Measurements from ENCODE around the gene ZBTB42. TPM values are rescaled to one million over a fixed set of nuclear protein-coding genes. Genes with fewer than 3 reads are reported as not detected.

ZBTB42 gene
- total RNA-seq, 1 donor from 2014 or later = 5.7 TPM

- TF ChIP-seq, protein P1, sequence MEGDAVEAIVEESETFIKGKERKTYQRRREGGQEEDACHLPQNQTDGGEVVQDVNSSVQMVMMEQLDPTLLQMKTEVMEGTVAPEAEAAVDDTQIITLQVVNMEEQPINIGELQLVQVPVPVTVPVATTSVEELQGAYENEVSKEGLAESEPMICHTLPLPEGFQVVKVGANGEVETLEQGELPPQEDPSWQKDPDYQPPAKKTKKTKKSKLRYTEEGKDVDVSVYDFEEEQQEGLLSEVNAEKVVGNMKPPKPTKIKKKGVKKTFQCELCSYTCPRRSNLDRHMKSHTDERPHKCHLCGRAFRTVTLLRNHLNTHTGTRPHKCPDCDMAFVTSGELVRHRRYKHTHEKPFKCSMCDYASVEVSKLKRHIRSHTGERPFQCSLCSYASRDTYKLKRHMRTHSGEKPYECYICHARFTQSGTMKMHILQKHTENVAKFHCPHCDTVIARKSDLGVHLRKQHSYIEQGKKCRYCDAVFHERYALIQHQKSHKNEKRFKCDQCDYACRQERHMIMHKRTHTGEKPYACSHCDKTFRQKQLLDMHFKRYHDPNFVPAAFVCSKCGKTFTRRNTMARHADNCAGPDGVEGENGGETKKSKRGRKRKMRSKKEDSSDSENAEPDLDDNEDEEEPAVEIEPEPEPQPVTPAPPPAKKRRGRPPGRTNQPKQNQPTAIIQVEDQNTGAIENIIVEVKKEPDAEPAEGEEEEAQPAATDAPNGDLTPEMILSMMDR (IDR thresholded peaks at IDR 0.05; ENCODE audit: borderline replicate concordance) = no peak
- H3K9me3 ChIP-seq (replicated peaks) = peaks cover 4% of the 10 kb centered on the region
- no peaks in the 10 kb centered on the region for H3K36me3 ChIP-seq
- intact Hi-C loops (cut with micrococcal nuclease) = no loop called here
- H3K4me3 ChIP-seq = no peak overlapping the region
- peaks cover 25% of the 10 kb centered on the region for H3K4me1 ChIP-seq
- H3K27me3 ChIP-seq (ENCODE audit: low read depth) = no peaks in the 10 kb centered on the region
- H3K27ac ChIP-seq (replicated peaks) = no peak overlapping the region
- no peak for DNase-seq
These were observed 21.2 kb downstream of the ZBTB42 start for GRCh38 chr14:104821971-104822608.

- no peak overlapping the region for H3K4me3 ChIP-seq
- no peak for DNase-seq
- no peaks in the 10 kb centered on the region for H3K27me3 ChIP-seq (ENCODE audit: low read depth)
- H3K4me1 ChIP-seq = peaks cover 27% of the 10 kb centered on the region
- intact Hi-C loops (cut with micrococcal nuclease) = no loop called here
- H3K36me3 ChIP-seq = no peaks in the 10 kb centered on the region
- TF ChIP-seq, protein P1 (IDR thresholded peaks at IDR 0.05; ENCODE audit: borderline replicate concordance) = no peak
- H3K27ac ChIP-seq (replicated peaks) = no peak overlapping the region
- H3K9me3 ChIP-seq (replicated peaks) = peaks cover 1% of the 10 kb centered on the region
These were observed 22.1 kb downstream of the ZBTB42 start for GRCh38 chr14:104822821-104823615.

GRCh38 chr14:104824353-104824997 lies 23.6 kb downstream of the ZBTB42 start:
- Histone ChIP-seq H3K27ac (replicated peaks) (no peak overlapping the region), H3K4me3 (no peak overlapping the region), H3K36me3 (no peaks in the 10 kb centered on the region), H3K4me1 (peaks cover 27% of the 10 kb centered on the region), H3K9me3 (replicated peaks) (no peaks in the 10 kb centered on the region), H3K27me3 (ENCODE audit: low read depth) (no peaks in the 10 kb centered on the region)
- intact Hi-C loops (cut with micrococcal nuclease) = no loop called here
- TF ChIP-seq, protein P1 (IDR thresholded peaks at IDR 0.05; ENCODE audit: borderline replicate concordance) = no peak
- DNase-seq = no peak

GRCh38 chr14:104826189-104826860 lies 25.4 kb downstream of the ZBTB42 start:
- H3K4me3 ChIP-seq = peak overlapping the region; percentile 76
- no peaks in the 10 kb centered on the region for H3K36me3 ChIP-seq
- TF ChIP-seq, protein P1 (IDR thresholded peaks at IDR 0.05; ENCODE audit: borderline replicate concordance) = peak; percentile 81
- intact Hi-C loops (cut with micrococcal nuclease) = loop anchor here (5.0 kb wide), 1 partner anchor 59 kb away; no protein-coding TSS in a partner anchor
- H3K27me3 ChIP-seq (ENCODE audit: low read depth) = no peaks in the 10 kb centered on the region
- H3K27ac ChIP-seq (replicated peaks) = peak overlapping the region; percentile 62
- H3K4me1 ChIP-seq = peaks cover 23% of the 10 kb centered on the region
- H3K9me3 ChIP-seq (replicated peaks) = no peaks in the 10 kb centered on the region
- peak; percentile 91 for DNase-seq

- peak overlapping the region; percentile 44 for H3K27ac ChIP-seq (replicated peaks)
- H3K9me3 ChIP-seq (replicated peaks) = no peaks in the 10 kb centered on the region
- peak overlapping the region; percentile 76 for H3K4me3 ChIP-seq
- H3K4me1 ChIP-seq = peaks cover 23% of the 10 kb centered on the region
- DNase-seq = no peak
- no peaks in the 10 kb centered on the region for H3K27me3 ChIP-seq (ENCODE audit: low read depth)
- TF ChIP-seq, protein P1 (IDR thresholded peaks at IDR 0.05; ENCODE audit: borderline replicate concordance) = no peak
- no peaks in the 10 kb centered on the region for H3K36me3 ChIP-seq
- intact Hi-C loops (cut with micrococcal nuclease) = loop anchor here (5.0 kb wide), 1 partner anchor 60 kb away; no protein-coding TSS in a partner anchor
These were observed 25.9 kb downstream of the ZBTB42 start for GRCh38 chr14:104826861-104827176.
